Colon (tissue), 2 donors: ENCODE results near the gene TXNDC5.
"Not testable (repeated sequence)": the region's sequence is repeated elsewhere in the genome, so short reads cannot be mapped to it uniquely, and the experiment has no call there.

Experiments used
- FAIRE-seq: peaks from 2 replicates; lab custom pipeline; 2012; peaks lifted over from hg19 to GRCh38; lab: Jason Lieb, UNC
- donor health status: control.
- donor health status: control.

Gene TXNDC5

GRCh38 chr6:7914311-7914710 is 3.7 kb upstream of the TXNDC5 start:
- FAIRE-seq, result no peak

- no peak for FAIRE-seq
Measured at GRCh38 chr6:7912736-7913517, 2.3 kb upstream of the TXNDC5 start.

GRCh38 chr6:7912024-7912423 is 1.4 kb upstream of the TXNDC5 start:
- FAIRE-seq, result no peak

- FAIRE-seq, result no peak
Measured at GRCh38 chr6:7911345-7911725, 747 bp upstream of the TXNDC5 start.

- FAIRE-seq, result no peak
Measured at GRCh38 chr6:7910298-7910653, 312 bp downstream of the TXNDC5 start.

GRCh38 chr6:7909323-7910276 is 988 bp downstream of the TXNDC5 start:
- no peak for FAIRE-seq

GRCh38 chr6:7907159-7907558 is 3.4 kb downstream of the TXNDC5 start:
- FAIRE-seq, result no peak

- FAIRE-seq, result no peak
Measured at GRCh38 chr6:7906741-7907140, 3.8 kb downstream of the TXNDC5 start.

- no peak for FAIRE-seq
Measured at GRCh38 chr6:7905416-7905815, 5.2 kb downstream of the TXNDC5 start.

- FAIRE-seq, result no peak
Measured at GRCh38 chr6:7904654-7905319, 5.8 kb downstream of the TXNDC5 start.

GRCh38 chr6:7903673-7904072 is 6.9 kb downstream of the TXNDC5 start:
- no peak for FAIRE-seq

- FAIRE-seq, result no peak
Measured at GRCh38 chr6:7902867-7903266, 7.7 kb downstream of the TXNDC5 start.

GRCh38 chr6:7902221-7902620 is 8.4 kb downstream of the TXNDC5 start:
- no peak for FAIRE-seq

- FAIRE-seq, result no peak
Measured at GRCh38 chr6:7901780-7902179, 8.8 kb downstream of the TXNDC5 start.

GRCh38 chr6:7901056-7901455 is 9.5 kb downstream of the TXNDC5 start:
- no peak for FAIRE-seq

- no peak for FAIRE-seq
Measured at GRCh38 chr6:7900621-7901020, 10.0 kb downstream of the TXNDC5 start.

GRCh38 chr6:7899889-7900213 is 10.7 kb downstream of the TXNDC5 start:
- no peak for FAIRE-seq

- FAIRE-seq, result no peak
Measured at GRCh38 chr6:7899101-7899888, 11.3 kb downstream of the TXNDC5 start.

- FAIRE-seq, result not testable (repeated sequence)
Measured at GRCh38 chr6:7898193-7898586, 12.4 kb downstream of the TXNDC5 start.

GRCh38 chr6:7897461-7898192 is 13.0 kb downstream of the TXNDC5 start:
- no peak for FAIRE-seq

- FAIRE-seq, result no peak
Measured at GRCh38 chr6:7896465-7896987, 14.1 kb downstream of the TXNDC5 start.
